Lung (tissue), 12 donors: ENCODE measurements around the gene LTA. TPM values are rescaled to one million over a fixed set of nuclear protein-coding genes. Genes with fewer than 3 reads are reported as not detected.
A peak's percentile ranks its signal among the peaks of the same experiment; 100 is the strongest.
"Not testable (repeated sequence)": the region's sequence is repeated elsewhere in the genome, so short reads cannot be mapped to it uniquely, and the experiment has no call there.

ENCODE experiments used
- ATAC-seq: fragments of 200-7000 bp; cut with Tn5 transposase; one replicate; pipeline ENCODE4 v1.9.1; 2020; ENCODE audit warnings: moderate number of reproducible peaks; ENCODE audit not compliant: insufficient read depth, low FRiP score
- DNase-seq, 3 donors: peaks; one replicate each; pipeline ENCODE4 v3.0.0-alpha.2; 2013 to 2017
- H3K27ac ChIP-seq, 2 donors: one replicate each; pipeline ENCODE4 v1.5.1; 2013; ENCODE audit warnings: mild to moderate bottlenecking in 2 of 2, moderate library complexity in 2 of 2, control low read depth in 1 of 2, inconsistent platforms in 1 of 2, low read depth in 1 of 2, low read length in 1 of 2
- H3K27me3 ChIP-seq, 3 donors: one replicate each; pipeline ENCODE4 v1.5.1; 2013; ENCODE audit warnings: low read length in 2 of 3; ENCODE audit not compliant: control insufficient read depth in 3 of 3, insufficient read depth in 3 of 3
- H3K36me3 ChIP-seq, 4 donors: one replicate each; pipeline ENCODE4 v1.5.1; 2013; ENCODE audit warnings: low read length in 4 of 4, mild to moderate bottlenecking in 1 of 4, moderate library complexity in 1 of 4; ENCODE audit not compliant: control insufficient read depth in 4 of 4, insufficient read depth in 4 of 4
- H3K4me1 ChIP-seq, 5 donors: one replicate each; pipeline ENCODE4 v1.5.1; 2013; ENCODE audit warnings: low read length in 5 of 5, mild to moderate bottlenecking in 2 of 5, moderate library complexity in 1 of 5; ENCODE audit not compliant: control insufficient read depth in 5 of 5, insufficient read depth in 5 of 5
- H3K4me3 ChIP-seq: one replicate; pipeline ENCODE4 v1.5.1; 2013; ENCODE audit warnings: mild to moderate bottlenecking, control low read depth, moderate library complexity
- H3K9ac ChIP-seq, 2 donors: one replicate each; pipeline ENCODE4 v1.5.1; 2013; ENCODE audit warnings: low read length in 2 of 2, control low read depth in 1 of 2; ENCODE audit not compliant: insufficient read depth in 1 of 2
- H3K9me3 ChIP-seq, 4 donors: one replicate each; pipeline ENCODE4 v1.5.1; 2013; ENCODE audit warnings: low read length in 3 of 4, mild to moderate bottlenecking in 1 of 4, moderate library complexity in 1 of 4; ENCODE audit not compliant: control insufficient read depth in 4 of 4, insufficient read depth in 3 of 4
- CTCF ChIP-seq: IDR thresholded peaks from 2 replicates; pipeline ENCODE4 v1.5.1; 2012; ENCODE audit warnings: mild to moderate bottlenecking; ENCODE audit errors: control extremely low read depth, extremely low read depth
- WGBS, 2 donors: extraction: QIAGEN DNeasy Blood & Tissue Kit; methylation state at CpG; one replicate each; pipeline ENCODE4 v1.1.7; 2013; 5-methylcytosine and 5-hydroxymethylcytosine counted together
- polyA plus RNA-seq, 2 donors: library from polyadenylated mRNA; stranded (reverse); fragments of 200-250 nt; gene quantifications; one replicate each; pipeline ENCODE4 v1.2.1, GENCODE V29; 2013
- total RNA-seq, 2 donors: library from RNA; depleted of rRNA in 1 of 2; stranded (reverse); fragments of >200 nt in 1 of 2; gene quantifications; one replicate each; pipeline ENCODE4 v1.2.1, GENCODE V29; 2014 to 2021
- donor health status: control.
- donor health status: control.
- donor health status: Bipolar disorder and iron deficiency.
- donor health status: healthy.
- donor health status: DM: yes; HTN: yes; CAD: no.

Gene LTA
- total and polyA plus RNA-seq, 4 donors, result 0.28 to 1.2 (median 0.47) TPM

DNA sequence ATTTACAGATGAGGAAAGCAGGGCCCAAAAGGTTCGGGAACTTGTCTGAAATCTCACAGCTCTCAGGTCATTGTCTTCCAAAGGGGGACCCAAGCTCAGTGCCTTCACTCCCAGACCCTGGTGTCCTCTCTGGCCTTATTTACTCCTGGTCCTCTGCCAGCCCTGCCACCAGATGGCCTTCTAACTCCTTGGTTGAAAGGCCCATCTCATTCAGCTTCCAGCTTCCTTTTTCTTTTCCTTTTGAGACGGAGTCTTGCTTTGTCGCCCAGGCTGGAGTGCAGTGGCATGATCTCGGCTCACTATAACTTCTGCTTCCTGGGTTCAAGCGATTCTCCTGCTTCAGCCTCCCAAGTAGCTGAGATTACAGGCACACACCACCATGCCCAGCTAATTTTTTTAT, 20.7 kb upstream of the LTA start:
- not testable (repeated sequence) for H3K4me3 ChIP-seq, H3K9ac ChIP-seq, H3K27ac ChIP-seq, H3K27me3 ChIP-seq, H3K9me3 ChIP-seq, ATAC-seq
- peak in 2 of 3 donors; percentile 26 to 49 for DNase-seq
- Histone ChIP-seq H3K36me3 (peaks cover 0 to 18% (median 7%) of the 10 kb centered on the region in 4 donors), H3K4me1 (peaks cover 0 to 18% (median 4%) of the 10 kb centered on the region in 5 donors)
- peak; percentile 80 for TF ChIP-seq CTCF
- 14 to 41% methylated on average over 5 of the region's 5 CpGs for WGBS, 2 donors

DNA sequence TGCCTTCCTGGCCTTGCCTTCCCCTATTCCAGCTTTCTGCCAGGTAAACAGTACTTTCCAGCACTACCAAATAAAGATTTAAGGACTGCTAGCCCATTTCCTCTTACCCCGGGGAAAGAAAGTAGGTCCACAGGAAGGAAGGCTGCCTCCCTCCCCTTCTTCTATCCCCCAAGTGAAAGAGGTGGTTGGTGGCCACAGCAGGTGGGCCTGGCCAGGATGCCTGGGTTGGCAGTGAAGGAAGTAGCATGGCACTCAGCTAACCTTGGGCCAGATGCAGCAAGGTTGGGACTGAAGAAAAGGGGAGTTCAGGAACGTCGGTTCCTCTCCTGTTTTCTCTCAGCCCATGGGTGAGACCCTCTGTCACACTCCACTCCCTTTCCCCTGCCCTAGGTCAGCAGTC, 15.8 kb upstream of the LTA start:
- Histone ChIP-seq H3K9ac (no peak overlapping the region), H3K4me1 (peaks cover 0 to 27% (median 0%) of the 10 kb centered on the region in 5 donors), H3K36me3 (peaks cover 6 to 20% (median 14%) of the 10 kb centered on the region in 4 donors), H3K4me3 (no peak overlapping the region), H3K27ac (no peak overlapping the region), H3K27me3 (no peaks in the 10 kb centered on the region), H3K9me3 (no peaks in the 10 kb centered on the region)
- ATAC-seq (no peak), DNase-seq (no peak)
- 46 to 65% methylated on average over 3 of the region's 3 CpGs for WGBS, 2 donors
- no peak for TF ChIP-seq CTCF

DNA sequence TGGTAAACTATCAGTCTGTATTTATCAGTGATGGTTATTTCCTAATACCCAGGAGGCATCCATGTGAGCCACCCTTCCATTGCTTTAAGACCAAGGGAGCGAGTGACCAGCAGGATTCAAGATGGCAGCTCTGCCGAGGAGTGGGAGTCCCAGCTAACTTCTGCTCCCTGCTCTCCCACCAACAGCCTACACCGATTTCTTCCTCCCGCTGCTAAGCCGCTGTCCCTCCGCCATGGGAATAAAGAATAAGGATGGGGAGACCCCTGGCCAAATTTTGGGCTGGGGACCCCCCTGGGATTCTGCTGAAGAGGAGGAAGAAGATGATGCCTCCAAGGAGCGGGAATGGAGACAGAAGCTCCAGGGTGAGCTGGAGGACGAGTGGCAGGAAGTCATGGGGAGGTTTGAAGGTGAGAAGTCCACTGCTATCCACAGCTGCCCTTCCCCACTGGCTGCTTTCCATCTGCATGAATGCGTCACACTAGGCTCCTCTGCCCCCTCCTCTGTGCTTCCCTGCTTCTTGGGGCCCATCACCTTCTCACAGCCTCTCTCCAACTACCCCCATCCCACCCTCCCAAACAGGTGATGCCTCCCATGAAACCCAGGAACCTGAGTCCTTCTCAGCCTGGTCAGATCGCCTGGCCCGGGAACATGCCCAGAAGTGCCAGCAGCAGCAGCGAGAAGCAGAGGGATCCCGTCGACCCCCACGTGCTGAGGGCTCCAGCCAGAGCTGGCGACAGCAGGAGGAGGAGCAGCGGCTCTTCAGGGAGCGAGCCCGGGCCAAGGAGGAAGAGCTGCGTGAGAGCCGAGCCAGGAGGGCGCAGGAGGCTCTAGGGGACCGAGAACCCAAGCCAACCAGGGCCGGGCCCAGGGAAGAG, 14.4 kb upstream of the LTA start:
- no peaks in the 10 kb centered on the region for H3K27me3 ChIP-seq
- no peak for TF ChIP-seq CTCF
- no peak overlapping the region for H3K4me3 ChIP-seq
- H3K9ac ChIP-seq, result no peak overlapping the region
- DNase-seq, result no peak
- peaks cover 0 to 27% (median 0%) of the 10 kb centered on the region in 5 donors for H3K4me1 ChIP-seq
- 56 to 62% methylated on average over 23 to 24 of the region's 24 CpGs for WGBS, 2 donors
- no peak for ATAC-seq
- H3K27ac ChIP-seq, result peak overlapping the region in 1 of 2 donors; percentile 87
- H3K36me3 ChIP-seq, result peaks cover 6 to 20% (median 14%) of the 10 kb centered on the region in 4 donors
- no peaks in the 10 kb centered on the region for H3K9me3 ChIP-seq
